WTC11 (cell line): ENCODE results near the gene RGL4. TPM values are rescaled to one million over a fixed set of nuclear protein-coding genes. Genes with fewer than 3 reads are reported as not detected.

Experiments used
- ATAC-seq: fragments of 200-7000 bp; cut with Tn5 transposase; 2 replicates; pipeline ENCODE4 v1.10.0; 2021; ENCODE audit warnings: mild to moderate bottlenecking, moderate library complexity
- CTCF ChIA-PET: fragments of 300-600 bp; sonication (Branson Sonifier 250); formaldehyde crosslinking; loops from one replicate; lab custom pipeline; 2021; ENCODE audit warnings: antibody characterized with exemption; lab: Charles Lee
- POLR2A ChIA-PET: fragments of 350-600 bp; sonication (Branson Sonifier 250); formaldehyde crosslinking; loops from one replicate; lab custom pipeline; 2021; ENCODE audit warnings: antibody characterized with exemption; lab: Charles Lee
- DNase-seq: peaks from one replicate; pipeline ENCODE4 v3.0.0; 2021; ENCODE audit warnings: low spot score
- H3K27ac Mint-ChIP-seq: 2 replicates; pipeline ENCODE4 v1.8.0; 2021; ENCODE audit warnings: mixed read lengths
- H3K27me3 Mint-ChIP-seq: 2 replicates; pipeline ENCODE4 v1.8.0; 2021; ENCODE audit warnings: low read depth, mild to moderate bottlenecking, moderate library complexity, mixed read lengths
- H3K36me3 Mint-ChIP-seq: 2 replicates; pipeline ENCODE4 v1.8.0; 2021; ENCODE audit warnings: mixed read lengths
- H3K4me1 Mint-ChIP-seq: 2 replicates; pipeline ENCODE4 v1.8.0; 2022; ENCODE audit warnings: mixed read lengths
- H3K4me3 Mint-ChIP-seq: 2 replicates; pipeline ENCODE4 v1.8.0; 2021; ENCODE audit warnings: mild to moderate bottlenecking, moderate library complexity, mixed read lengths
- H3K9me3 Mint-ChIP-seq: 2 replicates; pipeline ENCODE4 v1.8.0; 2021; ENCODE audit warnings: mixed read lengths
- HMGA2 ChIP-seq: fragments of 250-450 bp; sonication (Bioruptor Pico); IDR thresholded peaks from 2 replicates; pipeline ENCODE4 v1.4.0; 2021; ENCODE audit warnings: mild to moderate bottlenecking, moderate library complexity
- NFATC4 ChIP-seq: fragments of 250-450 bp; sonication (Bioruptor Pico); IDR thresholded peaks from 2 replicates; pipeline ENCODE4 v1.9.0; 2021; ENCODE audit warnings: mild to moderate bottlenecking
- RORB ChIP-seq: fragments of 250-450 bp; sonication (Bioruptor Pico); IDR thresholded peaks from 2 replicates; pipeline ENCODE4 v1.9.0; 2021; ENCODE audit warnings: mild to moderate bottlenecking
- SMAD3 ChIP-seq: sonication (generic); formaldehyde crosslinking; IDR thresholded peaks from 2 replicates; pipeline ENCODE4 v1.8.0; 2022; ENCODE audit warnings: missing genetic modification reagents, mild to moderate bottlenecking, borderline replicate concordance
- TCF7 ChIP-seq: sonication (generic); formaldehyde crosslinking; IDR thresholded peaks from 2 replicates; pipeline ENCODE4 v1.8.0; 2022; ENCODE audit warnings: mild to moderate bottlenecking, low read depth, missing genetic modification reagents, moderate library complexity
- ZNF121 ChIP-seq: sonication (generic); formaldehyde crosslinking; IDR thresholded peaks from 2 replicates; pipeline ENCODE4 v1.8.0; 2023; ENCODE audit warnings: missing genetic modification reagents
- ZNF219 ChIP-seq: sonication (generic); formaldehyde crosslinking; IDR thresholded peaks from 2 replicates; pipeline ENCODE4 v1.8.0; 2023; ENCODE audit warnings: missing genetic modification reagents, mild to moderate bottlenecking, borderline replicate concordance
- total RNA-seq: library from RNA; stranded (reverse); gene quantifications from 3 replicates; pipeline ENCODE4 v1.2.3, GENCODE V29; 2021
- TF ChIP-seq, protein P1 (sequence below): fragments of 200-600 bp; IDR thresholded peaks from 2 replicates; pipeline ENCODE4 v1.8.0; 2022; ENCODE audit warnings: antibody characterized with exemption
- TF ChIP-seq, protein P2 (sequence below): sonication (generic); formaldehyde crosslinking; IDR thresholded peaks from 2 replicates; pipeline ENCODE4 v1.8.0; 2023; ENCODE audit warnings: missing genetic modification reagents
- TF ChIP-seq, protein P3 (sequence below): fragments of 250-450 bp; sonication (Bioruptor Pico); IDR thresholded peaks from 2 replicates; pipeline ENCODE4 v2.1.2; 2022; ENCODE audit warnings: mild to moderate bottlenecking, moderate library complexity
- TF ChIP-seq, protein P4 (sequence below): fragments of 250-450 bp; sonication (Bioruptor Pico); IDR thresholded peaks from 2 replicates; pipeline ENCODE4 v1.9.0; 2021; ENCODE audit warnings: moderate library complexity, mild to moderate bottlenecking, inconsistent platforms, borderline replicate concordance
- TF ChIP-seq, protein P5 (sequence below): fragments of 250-450 bp; sonication (Bioruptor Pico); IDR thresholded peaks from 2 replicates; pipeline ENCODE4 v1.8.0; 2021; ENCODE audit warnings: mild to moderate bottlenecking
- TF ChIP-seq, protein P6 (sequence below): sonication (generic); formaldehyde crosslinking; IDR thresholded peaks from 2 replicates; pipeline ENCODE4 v1.8.1; 2022; ENCODE audit warnings: low read depth, missing genetic modification reagents, borderline replicate concordance
- TF ChIP-seq, protein P7 (sequence below): sonication (generic); formaldehyde crosslinking; IDR thresholded peaks from 2 replicates; pipeline ENCODE4 v1.8.1; 2022; ENCODE audit warnings: low read depth, mild to moderate bottlenecking, moderate library complexity, missing genetic modification reagents, borderline replicate concordance
- TF ChIP-seq, protein P8 (sequence below): sonication (generic); formaldehyde crosslinking; IDR thresholded peaks from 2 replicates; pipeline ENCODE4 v1.8.1; 2023; ENCODE audit warnings: mild to moderate bottlenecking, missing genetic modification reagents, borderline replicate concordance
- TF ChIP-seq, protein P9 (sequence below): sonication (generic); formaldehyde crosslinking; IDR thresholded peaks from 2 replicates; pipeline ENCODE4 v1.8.1; 2023; ENCODE audit warnings: mild to moderate bottlenecking, missing genetic modification reagents, moderate library complexity

RGL4 gene
- total RNA-seq, 1 experiment from 2014 or later, result not detected

DNA sequence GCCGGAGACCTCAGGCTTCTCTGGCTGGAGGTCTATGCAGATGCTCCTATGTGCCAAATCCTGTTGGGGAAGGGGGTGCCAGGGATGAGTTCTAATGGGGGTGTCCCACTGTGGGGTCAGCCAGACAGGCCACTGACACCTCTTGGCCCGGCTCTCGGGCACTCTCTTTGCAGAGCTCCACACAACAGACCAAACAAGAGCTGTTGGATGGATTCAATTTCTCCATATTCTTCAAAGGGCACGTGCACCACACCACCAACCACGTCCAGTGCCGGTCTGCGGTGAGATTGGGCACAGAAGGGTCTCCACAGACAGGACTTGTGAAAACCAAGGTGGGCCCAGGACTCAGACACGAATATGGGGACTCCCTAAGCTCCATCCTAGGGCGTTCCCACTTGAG is 2.2 kb upstream of the RGL4 start (continued):
- TF ChIP-seq, protein P1, sequence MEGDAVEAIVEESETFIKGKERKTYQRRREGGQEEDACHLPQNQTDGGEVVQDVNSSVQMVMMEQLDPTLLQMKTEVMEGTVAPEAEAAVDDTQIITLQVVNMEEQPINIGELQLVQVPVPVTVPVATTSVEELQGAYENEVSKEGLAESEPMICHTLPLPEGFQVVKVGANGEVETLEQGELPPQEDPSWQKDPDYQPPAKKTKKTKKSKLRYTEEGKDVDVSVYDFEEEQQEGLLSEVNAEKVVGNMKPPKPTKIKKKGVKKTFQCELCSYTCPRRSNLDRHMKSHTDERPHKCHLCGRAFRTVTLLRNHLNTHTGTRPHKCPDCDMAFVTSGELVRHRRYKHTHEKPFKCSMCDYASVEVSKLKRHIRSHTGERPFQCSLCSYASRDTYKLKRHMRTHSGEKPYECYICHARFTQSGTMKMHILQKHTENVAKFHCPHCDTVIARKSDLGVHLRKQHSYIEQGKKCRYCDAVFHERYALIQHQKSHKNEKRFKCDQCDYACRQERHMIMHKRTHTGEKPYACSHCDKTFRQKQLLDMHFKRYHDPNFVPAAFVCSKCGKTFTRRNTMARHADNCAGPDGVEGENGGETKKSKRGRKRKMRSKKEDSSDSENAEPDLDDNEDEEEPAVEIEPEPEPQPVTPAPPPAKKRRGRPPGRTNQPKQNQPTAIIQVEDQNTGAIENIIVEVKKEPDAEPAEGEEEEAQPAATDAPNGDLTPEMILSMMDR, result no peak
- TF ChIP-seq, protein P2, sequence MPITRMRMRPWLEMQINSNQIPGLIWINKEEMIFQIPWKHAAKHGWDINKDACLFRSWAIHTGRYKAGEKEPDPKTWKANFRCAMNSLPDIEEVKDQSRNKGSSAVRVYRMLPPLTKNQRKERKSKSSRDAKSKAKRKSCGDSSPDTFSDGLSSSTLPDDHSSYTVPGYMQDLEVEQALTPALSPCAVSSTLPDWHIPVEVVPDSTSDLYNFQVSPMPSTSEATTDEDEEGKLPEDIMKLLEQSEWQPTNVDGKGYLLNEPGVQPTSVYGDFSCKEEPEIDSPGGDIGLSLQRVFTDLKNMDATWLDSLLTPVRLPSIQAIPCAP, result no peak
- no peak for TF ChIP-seq HMGA2 (CRISPR knock-in tag)
- TF ChIP-seq, protein P3, sequence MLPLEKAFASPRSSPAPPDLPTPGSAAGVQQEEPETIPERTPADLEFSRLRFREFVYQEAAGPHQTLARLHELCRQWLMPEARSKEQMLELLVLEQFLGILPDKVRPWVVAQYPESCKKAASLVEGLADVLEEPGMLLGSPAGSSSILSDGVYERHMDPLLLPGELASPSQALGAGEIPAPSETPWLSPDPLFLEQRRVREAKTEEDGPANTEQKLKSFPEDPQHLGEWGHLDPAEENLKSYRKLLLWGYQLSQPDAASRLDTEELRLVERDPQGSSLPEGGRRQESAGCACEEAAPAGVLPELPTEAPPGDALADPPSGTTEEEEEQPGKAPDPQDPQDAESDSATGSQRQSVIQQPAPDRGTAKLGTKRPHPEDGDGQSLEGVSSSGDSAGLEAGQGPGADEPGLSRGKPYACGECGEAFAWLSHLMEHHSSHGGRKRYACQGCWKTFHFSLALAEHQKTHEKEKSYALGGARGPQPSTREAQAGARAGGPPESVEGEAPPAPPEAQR (CRISPR knock-in tag), result no peak
- TF ChIP-seq, protein P4, sequence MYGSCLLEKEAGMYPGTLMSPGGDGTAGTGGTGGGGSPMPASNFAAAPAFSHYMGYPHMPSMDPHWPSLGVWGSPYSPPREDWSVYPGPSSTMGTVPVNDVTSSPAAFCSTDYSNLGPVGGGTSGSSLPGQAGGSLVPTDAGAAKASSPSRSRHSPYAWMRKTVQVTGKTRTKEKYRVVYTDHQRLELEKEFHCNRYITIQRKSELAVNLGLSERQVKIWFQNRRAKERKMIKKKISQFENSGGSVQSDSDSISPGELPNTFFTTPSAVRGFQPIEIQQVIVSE (CRISPR knock-in tag), result no peak
- TF ChIP-seq RORB, result no peak

DNA sequence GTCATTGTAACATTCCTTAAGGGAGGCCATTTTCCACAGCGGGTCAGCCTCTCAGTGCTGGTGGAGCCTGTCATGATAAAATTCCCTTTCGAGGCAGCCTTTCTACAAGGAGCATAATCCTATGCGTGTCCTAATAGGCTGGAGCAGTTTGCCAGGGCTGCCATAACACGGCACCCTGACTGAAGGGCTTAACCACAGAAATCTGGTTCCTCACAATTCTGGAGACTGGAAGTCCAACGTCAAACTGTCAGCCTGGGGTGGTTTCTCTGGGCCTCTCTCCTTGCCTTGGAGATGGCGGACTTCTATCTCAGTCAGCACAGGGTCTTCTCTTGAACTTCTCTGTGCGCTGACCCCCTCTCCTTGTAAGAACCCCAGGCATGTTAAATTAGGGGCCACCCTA is 1.4 kb upstream of the RGL4 start:
- Mint-ChIP-seq H3K36me3 (peaks cover 23% of the 10 kb centered on the region), H3K4me1 (no peaks in the 10 kb centered on the region), H3K27me3 (no peaks in the 10 kb centered on the region), H3K27ac (no peak overlapping the region), H3K4me3 (no peak overlapping the region), H3K9me3 (no peaks in the 10 kb centered on the region)
- no peak for TF ChIP-seq NFATC4 (CRISPR knock-in tag)
- TF ChIP-seq, protein P5, sequence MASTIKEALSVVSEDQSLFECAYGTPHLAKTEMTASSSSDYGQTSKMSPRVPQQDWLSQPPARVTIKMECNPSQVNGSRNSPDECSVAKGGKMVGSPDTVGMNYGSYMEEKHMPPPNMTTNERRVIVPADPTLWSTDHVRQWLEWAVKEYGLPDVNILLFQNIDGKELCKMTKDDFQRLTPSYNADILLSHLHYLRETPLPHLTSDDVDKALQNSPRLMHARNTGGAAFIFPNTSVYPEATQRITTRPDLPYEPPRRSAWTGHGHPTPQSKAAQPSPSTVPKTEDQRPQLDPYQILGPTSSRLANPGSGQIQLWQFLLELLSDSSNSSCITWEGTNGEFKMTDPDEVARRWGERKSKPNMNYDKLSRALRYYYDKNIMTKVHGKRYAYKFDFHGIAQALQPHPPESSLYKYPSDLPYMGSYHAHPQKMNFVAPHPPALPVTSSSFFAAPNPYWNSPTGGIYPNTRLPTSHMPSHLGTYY (CRISPR knock-in tag), result no peak
- TF ChIP-seq, protein P6, sequence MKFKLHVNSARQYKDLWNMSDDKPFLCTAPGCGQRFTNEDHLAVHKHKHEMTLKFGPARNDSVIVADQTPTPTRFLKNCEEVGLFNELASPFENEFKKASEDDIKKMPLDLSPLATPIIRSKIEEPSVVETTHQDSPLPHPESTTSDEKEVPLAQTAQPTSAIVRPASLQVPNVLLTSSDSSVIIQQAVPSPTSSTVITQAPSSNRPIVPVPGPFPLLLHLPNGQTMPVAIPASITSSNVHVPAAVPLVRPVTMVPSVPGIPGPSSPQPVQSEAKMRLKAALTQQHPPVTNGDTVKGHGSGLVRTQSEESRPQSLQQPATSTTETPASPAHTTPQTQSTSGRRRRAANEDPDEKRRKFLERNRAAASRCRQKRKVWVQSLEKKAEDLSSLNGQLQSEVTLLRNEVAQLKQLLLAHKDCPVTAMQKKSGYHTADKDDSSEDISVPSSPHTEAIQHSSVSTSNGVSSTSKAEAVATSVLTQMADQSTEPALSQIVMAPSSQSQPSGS, result no peak
- no peak for TF ChIP-seq SMAD3
- TF ChIP-seq RORB, result no peak
- TF ChIP-seq, protein P7, sequence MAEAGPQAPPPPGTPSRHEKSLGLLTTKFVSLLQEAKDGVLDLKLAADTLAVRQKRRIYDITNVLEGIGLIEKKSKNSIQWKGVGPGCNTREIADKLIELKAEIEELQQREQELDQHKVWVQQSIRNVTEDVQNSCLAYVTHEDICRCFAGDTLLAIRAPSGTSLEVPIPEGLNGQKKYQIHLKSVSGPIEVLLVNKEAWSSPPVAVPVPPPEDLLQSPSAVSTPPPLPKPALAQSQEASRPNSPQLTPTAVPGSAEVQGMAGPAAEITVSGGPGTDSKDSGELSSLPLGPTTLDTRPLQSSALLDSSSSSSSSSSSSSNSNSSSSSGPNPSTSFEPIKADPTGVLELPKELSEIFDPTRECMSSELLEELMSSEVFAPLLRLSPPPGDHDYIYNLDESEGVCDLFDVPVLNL (CRISPR knock-in tag), result no peak
- no peak for TF ChIP-seq TCF7 (CRISPR knock-in tag)
- TF ChIP-seq ZNF121 (CRISPR knock-in tag), result no peak
- TF ChIP-seq, protein P2, result no peak
- TF ChIP-seq, protein P3 (CRISPR knock-in tag), result no peak
- TF ChIP-seq, protein P8, sequence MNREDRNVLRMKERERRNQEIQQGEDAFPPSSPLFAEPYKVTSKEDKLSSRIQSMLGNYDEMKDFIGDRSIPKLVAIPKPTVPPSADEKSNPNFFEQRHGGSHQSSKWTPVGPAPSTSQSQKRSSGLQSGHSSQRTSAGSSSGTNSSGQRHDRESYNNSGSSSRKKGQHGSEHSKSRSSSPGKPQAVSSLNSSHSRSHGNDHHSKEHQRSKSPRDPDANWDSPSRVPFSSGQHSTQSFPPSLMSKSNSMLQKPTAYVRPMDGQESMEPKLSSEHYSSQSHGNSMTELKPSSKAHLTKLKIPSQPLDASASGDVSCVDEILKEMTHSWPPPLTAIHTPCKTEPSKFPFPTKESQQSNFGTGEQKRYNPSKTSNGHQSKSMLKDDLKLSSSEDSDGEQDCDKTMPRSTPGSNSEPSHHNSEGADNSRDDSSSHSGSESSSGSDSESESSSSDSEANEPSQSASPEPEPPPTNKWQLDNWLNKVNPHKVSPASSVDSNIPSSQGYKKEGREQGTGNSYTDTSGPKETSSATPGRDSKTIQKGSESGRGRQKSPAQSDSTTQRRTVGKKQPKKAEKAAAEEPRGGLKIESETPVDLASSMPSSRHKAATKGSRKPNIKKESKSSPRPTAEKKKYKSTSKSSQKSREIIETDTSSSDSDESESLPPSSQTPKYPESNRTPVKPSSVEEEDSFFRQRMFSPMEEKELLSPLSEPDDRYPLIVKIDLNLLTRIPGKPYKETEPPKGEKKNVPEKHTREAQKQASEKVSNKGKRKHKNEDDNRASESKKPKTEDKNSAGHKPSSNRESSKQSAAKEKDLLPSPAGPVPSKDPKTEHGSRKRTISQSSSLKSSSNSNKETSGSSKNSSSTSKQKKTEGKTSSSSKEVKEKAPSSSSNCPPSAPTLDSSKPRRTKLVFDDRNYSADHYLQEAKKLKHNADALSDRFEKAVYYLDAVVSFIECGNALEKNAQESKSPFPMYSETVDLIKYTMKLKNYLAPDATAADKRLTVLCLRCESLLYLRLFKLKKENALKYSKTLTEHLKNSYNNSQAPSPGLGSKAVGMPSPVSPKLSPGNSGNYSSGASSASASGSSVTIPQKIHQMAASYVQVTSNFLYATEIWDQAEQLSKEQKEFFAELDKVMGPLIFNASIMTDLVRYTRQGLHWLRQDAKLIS (CRISPR knock-in tag), result no peak
- TF ChIP-seq, protein P9, sequence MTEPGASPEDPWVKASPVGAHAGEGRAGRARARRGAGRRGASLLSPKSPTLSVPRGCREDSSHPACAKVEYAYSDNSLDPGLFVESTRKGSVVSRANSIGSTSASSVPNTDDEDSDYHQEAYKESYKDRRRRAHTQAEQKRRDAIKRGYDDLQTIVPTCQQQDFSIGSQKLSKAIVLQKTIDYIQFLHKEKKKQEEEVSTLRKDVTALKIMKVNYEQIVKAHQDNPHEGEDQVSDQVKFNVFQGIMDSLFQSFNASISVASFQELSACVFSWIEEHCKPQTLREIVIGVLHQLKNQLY (CRISPR knock-in tag), result no peak
- no peak for TF ChIP-seq ZNF219
- ATAC-seq, result no peak
- DNase-seq, result no peak
- ChIA-PET POLR2A (no interaction called here), CTCF (no interaction called here)
